ENCODE measurements around the gene SLC25A24.
"Not testable (repeated sequence)": the region's sequence is repeated elsewhere in the genome, so short reads cannot be mapped to it uniquely, and the experiment has no call there.

SLC25A24 gene

DNA sequence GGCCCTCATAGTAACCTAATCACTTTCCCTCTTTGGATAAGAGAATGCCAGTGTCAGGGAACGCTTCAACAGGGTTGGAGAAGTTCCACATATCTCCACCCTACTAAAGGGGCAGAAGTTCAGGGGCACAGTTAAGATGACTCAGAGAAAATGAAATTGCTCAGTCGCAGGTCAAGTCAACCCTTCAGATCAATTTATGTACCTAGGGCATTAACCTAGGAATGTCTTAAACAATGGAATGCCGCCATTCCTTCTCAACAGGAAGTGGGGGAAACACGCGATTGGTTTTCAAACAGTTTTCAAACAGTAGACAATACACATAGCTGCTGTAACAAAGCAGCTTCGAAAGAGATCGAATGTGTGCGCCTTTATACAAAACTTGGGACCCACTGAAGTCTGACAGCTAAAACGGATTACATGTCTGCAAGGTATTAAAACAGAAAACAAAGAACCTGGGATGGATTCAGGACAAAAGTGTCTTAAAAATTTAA is 897 bp downstream of the SLC25A24 start:
- no peak for DNase-seq (ENCODE audit: low read depth in 1 of 2, low spot score in 1 of 2)

- no peak for DNase-seq (ENCODE audit: low read depth in 1 of 2, low spot score in 1 of 2)
Observed at GRCh38 chr1:108194051-108194450, 6.1 kb downstream of the SLC25A24 start.

DNA sequence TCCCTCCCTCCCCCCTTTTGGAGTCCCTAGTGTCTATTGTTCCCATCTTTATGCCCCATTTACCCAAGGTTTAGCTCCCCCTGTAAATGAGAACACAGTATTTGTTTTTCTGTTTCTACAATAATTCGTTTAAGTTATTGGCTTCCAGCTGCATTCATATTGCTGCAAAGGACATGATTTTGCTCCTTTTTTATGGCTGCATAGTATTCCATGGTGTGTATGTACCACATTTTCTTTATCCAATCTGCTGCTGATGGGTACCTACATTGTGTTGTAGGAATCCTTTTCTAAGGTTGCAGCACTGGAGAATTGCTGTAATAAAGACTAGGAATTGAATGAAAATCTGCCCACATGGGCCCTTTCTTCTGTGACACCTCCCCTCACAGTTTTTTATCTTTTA is 6.8 kb downstream of the SLC25A24 start:
- no peak for DNase-seq (ENCODE audit: low read depth in 1 of 2, low spot score in 1 of 2)

DNA sequence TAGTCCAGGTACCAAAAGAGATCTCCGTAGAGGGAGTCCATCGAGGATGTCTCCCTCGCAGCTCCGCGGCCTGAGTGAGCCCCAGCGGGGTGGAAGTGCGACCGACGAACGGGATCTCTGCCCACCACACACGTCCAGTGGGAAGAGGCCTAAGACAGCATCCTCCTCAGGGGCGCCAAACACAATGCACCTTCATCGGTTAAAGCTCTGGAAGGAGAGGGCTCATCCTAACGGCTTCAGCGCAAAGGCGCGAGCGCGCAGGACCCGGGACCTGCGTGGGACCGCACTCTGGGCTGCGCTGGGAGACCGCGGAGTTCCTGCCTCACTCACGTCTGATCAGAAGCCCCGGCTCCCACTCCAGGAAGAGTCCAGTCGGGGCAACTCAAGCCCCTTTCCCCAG is 7.6 kb downstream of the SLC25A24 start:
- DNase-seq (ENCODE audit: low read depth in 1 of 2, low spot score in 1 of 2), result no peak

DNA sequence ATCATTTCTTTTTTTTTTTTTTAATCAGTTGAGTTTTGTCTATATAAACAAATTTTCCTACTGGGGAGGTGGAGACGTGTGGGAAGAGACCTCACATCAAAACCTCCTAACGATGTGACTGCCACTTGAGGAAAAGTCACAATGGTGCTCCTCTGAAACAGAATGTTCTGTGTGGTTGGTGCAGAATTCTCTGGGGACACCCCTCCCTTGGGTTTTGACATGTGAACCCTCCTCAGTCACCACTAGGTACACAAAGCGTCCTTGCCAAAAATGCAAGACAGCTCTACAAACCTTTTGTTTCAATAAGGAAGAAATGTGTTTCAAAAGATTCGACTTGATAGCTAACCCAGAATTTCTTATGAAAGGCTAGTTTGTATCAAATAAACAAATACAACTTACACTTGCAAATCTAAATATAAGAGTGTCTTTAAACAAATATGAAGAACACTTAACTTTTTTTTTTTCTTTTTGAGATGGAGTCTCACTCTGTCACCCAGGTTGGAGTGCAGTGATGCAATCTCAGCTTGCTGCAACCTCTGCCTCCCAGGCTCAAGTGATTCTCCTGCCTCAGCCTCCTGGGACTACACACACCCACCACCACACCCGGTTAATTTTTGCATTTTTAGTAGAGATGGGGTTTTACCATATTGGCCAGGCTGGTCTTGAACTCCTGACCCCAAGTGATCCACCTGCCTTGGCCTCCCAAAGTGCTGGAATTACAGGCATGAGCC is 9.3 kb downstream of the SLC25A24 start:
- no peak for DNase-seq (ENCODE audit: low read depth in 1 of 2, low spot score in 1 of 2)

DNA sequence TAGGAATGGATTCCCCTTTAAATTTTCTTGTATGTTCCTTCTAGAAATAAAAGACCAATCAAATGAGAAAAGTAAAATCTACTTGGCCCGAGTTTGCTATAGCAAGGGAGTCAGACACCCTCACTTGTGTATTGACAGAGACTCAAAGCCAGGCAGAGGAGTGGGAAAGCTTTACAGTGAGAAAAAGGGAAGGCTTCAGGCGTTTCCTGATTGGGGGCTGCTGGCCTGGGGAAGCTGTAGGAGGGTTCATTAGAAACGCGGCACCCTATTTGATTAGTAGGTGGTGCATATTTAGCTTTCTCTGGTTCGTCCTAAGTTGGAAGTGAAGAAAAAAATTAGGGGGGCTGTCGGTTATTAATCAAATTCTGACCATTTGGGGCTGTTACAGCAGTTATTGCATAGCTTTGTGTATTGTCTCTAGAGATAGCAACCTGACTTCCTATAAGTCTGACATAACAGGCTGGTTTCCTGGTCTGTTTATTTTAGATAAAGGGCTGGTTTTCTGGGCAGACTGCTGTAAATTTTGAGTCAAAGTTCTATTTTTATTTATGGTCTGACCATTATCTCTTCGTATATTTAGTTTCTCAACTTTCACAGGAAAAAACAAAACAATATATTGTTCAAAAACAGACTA is 10.0 kb downstream of the SLC25A24 start:
- DNase-seq (ENCODE audit: low read depth in 1 of 2, low spot score in 1 of 2), result no peak

DNA sequence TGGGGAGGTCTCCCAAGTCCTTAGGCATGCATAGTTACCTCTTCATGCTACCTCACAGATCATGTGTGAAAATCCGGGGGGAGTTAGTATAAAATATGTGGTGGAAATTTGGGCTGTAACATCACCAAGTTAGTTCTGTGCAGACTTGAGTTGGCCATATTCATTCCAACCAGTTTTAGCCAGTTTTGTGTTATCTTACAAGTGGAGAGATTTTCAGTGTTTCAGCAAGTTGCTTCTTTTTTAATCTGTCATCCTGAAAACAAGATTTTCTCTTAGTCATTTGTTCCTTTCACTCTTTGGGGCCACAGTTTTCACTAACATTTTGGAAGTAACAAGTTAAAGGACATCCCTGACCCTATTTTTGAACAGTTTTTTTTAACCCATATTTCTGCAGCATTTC is 11.3 kb downstream of the SLC25A24 start:
- no peak for DNase-seq (ENCODE audit: low read depth in 1 of 2, low spot score in 1 of 2)

GRCh38 chr1:108182959-108183700 is 17.0 kb downstream of the SLC25A24 start:
- no peak for DNase-seq (ENCODE audit: low read depth in 1 of 2, low spot score in 1 of 2)

- no peak for DNase-seq (ENCODE audit: low read depth in 1 of 2, low spot score in 1 of 2)
Observed at GRCh38 chr1:108179018-108179417, 21.1 kb downstream of the SLC25A24 start.

- DNase-seq (ENCODE audit: low read depth in 1 of 2, low spot score in 1 of 2), result not testable (repeated sequence)
Observed at GRCh38 chr1:108162409-108162808, 37.7 kb downstream of the SLC25A24 start.

- DNase-seq (ENCODE audit: low read depth in 1 of 2, low spot score in 1 of 2), result not testable (repeated sequence)
Observed at GRCh38 chr1:108159951-108160350, 40.2 kb downstream of the SLC25A24 start.

DNA sequence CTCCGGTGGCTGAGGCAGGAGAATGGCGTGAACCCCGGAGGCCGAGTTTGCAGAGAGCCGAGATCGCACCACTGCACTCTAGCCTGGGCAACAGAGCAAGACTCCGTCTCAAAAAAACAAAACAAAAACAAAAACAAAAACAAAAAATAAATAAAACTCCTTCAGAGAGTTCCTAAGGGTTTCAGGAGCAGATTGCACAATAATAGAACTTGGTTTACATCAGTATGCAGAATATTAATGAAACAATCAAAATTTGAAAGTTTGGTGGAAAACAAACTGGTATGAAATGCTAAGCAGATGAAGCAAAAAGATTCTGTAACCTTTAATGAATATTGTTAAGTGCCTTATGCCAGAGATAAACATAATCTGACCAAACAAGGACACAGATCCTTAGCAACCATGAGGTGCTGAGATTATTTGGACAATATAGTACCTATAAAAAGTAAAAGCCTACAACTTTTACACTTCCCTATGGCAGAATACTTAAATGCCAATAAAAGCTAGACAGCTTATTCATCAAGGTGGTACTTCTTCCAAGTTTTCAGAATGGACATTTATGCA is 41.2 kb downstream of the SLC25A24 start:
- no peak for DNase-seq (ENCODE audit: low read depth in 1 of 2, low spot score in 1 of 2)

DNA sequence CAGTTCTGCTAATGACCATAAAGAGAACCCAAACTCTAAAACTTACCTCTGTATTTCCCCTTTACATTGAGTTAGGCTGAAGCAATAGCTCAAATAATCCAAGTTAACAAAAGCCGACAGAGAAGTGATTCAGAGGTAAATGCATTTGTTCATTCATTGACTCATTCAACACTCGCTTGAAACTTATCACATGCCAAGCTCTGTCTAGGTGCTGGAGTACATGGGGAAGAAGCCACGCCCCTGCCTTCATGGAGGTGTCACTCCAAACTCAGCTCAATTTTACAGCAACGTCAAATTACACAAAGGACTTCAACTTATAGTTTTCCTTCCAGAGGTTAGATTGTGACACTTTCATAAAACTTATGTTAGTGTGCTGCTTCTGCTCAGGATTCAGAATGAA is 45.8 kb downstream of the SLC25A24 start:
- DNase-seq (ENCODE audit: low read depth in 1 of 2, low spot score in 1 of 2), result no peak

DNA sequence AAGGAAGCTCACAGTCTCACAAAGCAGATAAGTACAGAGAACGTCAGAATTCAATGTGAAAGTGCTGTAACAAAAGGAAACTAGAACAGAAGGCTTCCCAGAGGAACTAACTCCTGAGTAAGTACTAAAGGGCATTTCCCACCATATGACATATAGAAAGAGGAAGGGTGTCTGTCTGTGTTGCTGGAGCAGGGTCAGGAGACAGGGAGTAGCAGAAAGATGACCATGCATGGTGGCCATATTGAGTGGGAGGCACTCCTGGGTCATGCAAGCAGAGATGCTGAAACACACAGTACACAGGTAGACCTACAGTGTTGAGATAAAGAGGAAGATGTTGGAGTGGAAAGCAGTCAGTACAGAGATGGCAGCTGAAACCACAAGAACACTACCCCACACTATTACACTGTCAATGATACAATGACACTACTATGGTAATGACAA is 47.3 kb downstream of the SLC25A24 start:
- no peak for DNase-seq (ENCODE audit: low read depth in 1 of 2, low spot score in 1 of 2)

DNA sequence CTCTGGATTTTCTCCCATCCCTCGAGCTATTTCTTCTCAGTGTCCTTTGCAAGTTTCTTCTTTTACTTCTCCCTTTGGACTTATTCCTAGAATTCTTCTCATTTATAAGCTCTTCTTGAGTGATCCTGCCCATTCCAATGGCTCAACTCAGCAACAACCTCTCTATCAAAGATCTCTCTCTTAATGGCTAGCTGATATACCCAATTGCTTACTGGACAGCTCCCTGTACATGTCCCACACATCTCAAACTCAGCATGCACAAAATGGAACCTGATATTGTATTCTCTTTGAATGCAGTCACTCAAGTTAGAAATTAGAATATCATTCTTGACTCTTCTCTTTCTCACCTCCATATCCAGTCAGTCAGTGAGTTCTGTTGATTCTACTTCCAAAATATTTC is 48.6 kb downstream of the SLC25A24 start:
- DNase-seq (ENCODE audit: low read depth in 1 of 2, low spot score in 1 of 2), result no peak

- DNase-seq (ENCODE audit: low read depth in 1 of 2, low spot score in 1 of 2), result no peak
Observed at GRCh38 chr1:108149796-108150467, 50.2 kb downstream of the SLC25A24 start.

DNA sequence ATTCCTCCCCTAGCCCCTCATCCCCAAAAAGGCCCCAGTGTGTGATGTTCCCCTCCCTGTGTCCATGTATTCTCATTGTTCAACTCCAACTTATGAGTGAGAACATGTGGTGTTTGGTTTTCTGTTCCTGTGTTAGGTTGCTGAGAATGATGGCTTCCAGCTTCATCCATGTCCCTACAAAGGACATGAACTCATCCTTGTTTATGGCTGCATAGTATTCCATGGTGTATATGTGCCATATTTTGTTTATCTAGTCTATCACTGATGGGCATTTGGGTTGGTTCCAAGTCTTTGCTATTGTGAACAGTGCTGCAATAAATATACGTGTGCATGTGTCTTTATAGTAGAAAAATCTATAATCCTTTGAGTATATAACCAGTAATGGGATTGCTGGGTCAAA is 55.6 kb downstream of the SLC25A24 start:
- not testable (repeated sequence) for DNase-seq (ENCODE audit: low read depth in 1 of 2, low spot score in 1 of 2)

GRCh38 chr1:108142773-108143394 is 57.3 kb downstream of the SLC25A24 start:
- DNase-seq (ENCODE audit: low read depth in 1 of 2, low spot score in 1 of 2), result no peak

- DNase-seq (ENCODE audit: low read depth in 1 of 2, low spot score in 1 of 2), result no peak
Observed at GRCh38 chr1:108142258-108142657, 57.9 kb downstream of the SLC25A24 start.

DNA sequence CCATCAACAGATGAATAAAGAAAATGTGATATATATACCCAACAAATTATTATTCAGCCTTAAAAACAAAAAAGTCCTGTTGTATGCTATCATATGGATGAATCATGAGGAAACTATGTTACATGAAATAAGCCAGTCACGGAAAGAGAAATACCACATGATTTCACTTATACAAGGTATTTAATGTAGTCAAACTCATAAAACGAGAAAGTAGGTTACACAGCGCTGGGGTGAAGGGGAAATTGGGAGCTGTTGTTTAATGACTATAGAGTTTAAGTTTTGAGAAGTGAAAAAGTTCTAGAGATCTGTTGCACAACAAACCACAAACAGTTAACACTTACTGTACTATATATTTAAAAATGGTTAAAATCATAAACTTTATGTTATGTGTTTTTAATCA is 58.5 kb downstream of the SLC25A24 start:
- DNase-seq (ENCODE audit: low read depth in 1 of 2, low spot score in 1 of 2), result no peak

DNA sequence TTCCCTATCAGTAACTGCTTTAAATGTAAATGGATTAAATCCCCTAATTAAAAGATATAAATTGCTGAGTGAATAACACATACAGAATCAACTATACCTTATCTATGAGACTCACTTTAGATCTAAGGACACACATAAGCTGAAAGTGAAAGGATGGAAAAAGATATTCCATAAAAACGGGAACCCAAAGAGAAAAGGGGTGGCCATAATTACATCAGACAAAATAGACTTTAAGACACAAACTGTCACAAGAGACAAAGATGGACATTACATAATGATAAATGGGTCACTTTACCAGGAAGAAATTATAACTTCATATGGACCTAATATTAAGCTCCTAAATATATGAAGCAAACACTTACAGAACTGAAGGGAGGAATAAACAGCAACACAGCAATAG is 59.2 kb downstream of the SLC25A24 start:
- DNase-seq (ENCODE audit: low read depth in 1 of 2, low spot score in 1 of 2), result no peak
